HL-60 (cell line): Measurements from ENCODE around the gene MAP2.

Experiments
- GABPA ChIP-seq: IDR thresholded peaks from 2 replicates; pipeline ENCODE4 v1.6.1; 2012; ENCODE audit warnings: low read depth
- POLR2AphosphoS5 ChIP-seq: IDR thresholded peaks from 2 replicates; pipeline ENCODE4 v1.6.1; 2012; ENCODE audit warnings: low read depth
- TF ChIP-seq, protein P1 (sequence below): IDR thresholded peaks from one replicate; pipeline ENCODE4 v1.5.1; 2011; ENCODE audit warnings: low read length, control low read depth, inconsistent platforms; ENCODE audit not compliant: insufficient read depth

DNA sequence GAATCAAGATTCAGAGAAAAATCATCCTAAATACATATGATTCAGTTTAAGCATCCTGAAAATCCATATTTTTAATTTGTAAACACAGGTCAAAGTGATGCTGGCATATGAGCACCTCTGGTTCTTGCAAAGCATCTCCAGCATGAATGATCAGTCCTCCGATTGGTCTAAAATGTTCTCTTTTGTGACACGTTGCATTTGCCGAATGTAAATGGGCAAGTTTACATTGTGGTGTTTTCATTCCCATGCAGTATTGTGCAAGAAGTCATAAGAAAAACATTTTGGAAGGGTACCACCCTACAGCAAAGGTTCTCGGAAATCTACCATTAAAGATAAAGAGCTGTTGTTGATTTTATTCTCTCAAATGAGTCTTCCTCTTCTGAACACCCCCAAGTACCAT lies 239.8 kb downstream of the MAP2 start:
- TF ChIP-seq POLR2AphosphoS5 (no peak), GABPA (no peak)
- TF ChIP-seq, protein P1, sequence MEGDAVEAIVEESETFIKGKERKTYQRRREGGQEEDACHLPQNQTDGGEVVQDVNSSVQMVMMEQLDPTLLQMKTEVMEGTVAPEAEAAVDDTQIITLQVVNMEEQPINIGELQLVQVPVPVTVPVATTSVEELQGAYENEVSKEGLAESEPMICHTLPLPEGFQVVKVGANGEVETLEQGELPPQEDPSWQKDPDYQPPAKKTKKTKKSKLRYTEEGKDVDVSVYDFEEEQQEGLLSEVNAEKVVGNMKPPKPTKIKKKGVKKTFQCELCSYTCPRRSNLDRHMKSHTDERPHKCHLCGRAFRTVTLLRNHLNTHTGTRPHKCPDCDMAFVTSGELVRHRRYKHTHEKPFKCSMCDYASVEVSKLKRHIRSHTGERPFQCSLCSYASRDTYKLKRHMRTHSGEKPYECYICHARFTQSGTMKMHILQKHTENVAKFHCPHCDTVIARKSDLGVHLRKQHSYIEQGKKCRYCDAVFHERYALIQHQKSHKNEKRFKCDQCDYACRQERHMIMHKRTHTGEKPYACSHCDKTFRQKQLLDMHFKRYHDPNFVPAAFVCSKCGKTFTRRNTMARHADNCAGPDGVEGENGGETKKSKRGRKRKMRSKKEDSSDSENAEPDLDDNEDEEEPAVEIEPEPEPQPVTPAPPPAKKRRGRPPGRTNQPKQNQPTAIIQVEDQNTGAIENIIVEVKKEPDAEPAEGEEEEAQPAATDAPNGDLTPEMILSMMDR: no peak
